NCI-H1694 treated with DMSO at 0.1 percent for 48 hours (cell line): ENCODE results near the gene TSPEAR.

Source experiments
- DNase-seq: peaks from one replicate; lab custom pipeline; 2025; lab: John Stamatoyannopoulos, UW

The TSPEAR gene

GRCh38 chr21:44462086-44462833 is 249.1 kb downstream of the TSPEAR start:
- DNase-seq, result no peak

- no peak for DNase-seq
These were observed 249.8 kb downstream of the TSPEAR start for GRCh38 chr21:44461464-44462001.

GRCh38 chr21:44461005-44461404 is 250.4 kb downstream of the TSPEAR start:
- DNase-seq, result no peak

DNA sequence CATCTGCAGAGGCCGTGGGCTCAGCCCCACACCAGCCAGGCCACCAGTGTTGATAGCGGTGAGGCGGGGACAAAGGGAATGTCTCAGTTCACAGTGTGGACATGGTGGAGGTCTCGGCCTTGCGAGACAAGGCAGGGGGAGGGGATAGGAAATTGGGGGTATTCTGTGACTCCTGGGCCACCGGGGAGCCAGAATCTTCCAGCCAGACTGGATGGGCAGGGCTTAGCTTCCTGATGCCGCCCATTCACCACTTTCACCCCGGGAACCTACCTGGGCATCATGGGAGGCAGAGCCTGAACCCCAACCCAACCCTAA is 251.0 kb downstream of the TSPEAR start:
- no peak for DNase-seq

- no peak for DNase-seq
These were observed 251.5 kb downstream of the TSPEAR start for GRCh38 chr21:44459712-44460440.

GRCh38 chr21:44458971-44459711 is 252.2 kb downstream of the TSPEAR start:
- DNase-seq, result no peak

DNA sequence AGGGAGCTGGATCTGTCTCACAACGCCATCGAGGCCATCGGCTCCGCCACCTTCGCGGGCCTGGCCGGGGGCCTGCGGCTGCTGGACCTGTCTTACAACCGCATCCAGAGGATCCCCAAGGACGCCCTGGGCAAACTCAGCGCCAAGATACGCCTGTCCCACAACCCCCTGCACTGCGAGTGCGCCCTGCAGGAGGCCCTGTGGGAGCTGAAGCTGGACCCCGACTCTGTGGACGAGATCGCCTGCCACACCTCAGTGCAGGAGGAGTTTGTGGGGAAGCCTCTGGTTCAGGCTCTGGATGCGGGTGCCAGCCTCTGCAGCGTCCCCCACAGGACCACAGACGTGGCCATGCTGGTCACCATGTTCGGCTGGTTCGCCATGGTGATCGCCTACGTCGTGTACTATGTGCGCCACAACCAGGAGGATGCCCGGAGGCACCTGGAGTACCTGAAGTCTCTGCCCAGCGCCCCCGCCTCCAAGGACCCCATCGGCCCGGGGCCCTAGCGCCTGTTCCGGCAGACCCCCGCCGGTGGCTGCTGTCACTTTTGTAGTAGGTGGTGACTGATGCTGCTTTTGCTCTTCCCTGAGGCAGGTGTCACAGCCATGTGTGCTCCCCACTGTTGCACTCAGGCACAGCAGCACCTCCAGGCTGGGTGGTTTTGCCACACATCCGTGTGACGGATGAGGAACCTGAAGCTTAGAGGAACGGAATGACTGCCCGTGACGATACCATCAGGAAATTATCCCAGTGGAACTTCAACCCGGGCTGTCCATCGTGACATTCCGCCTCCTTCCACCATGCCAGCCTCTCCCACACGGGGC is 254.2 kb downstream of the TSPEAR start:
- no peak for DNase-seq

- no peak for DNase-seq
These were observed 255.0 kb downstream of the TSPEAR start for GRCh38 chr21:44456214-44456914.

DNA sequence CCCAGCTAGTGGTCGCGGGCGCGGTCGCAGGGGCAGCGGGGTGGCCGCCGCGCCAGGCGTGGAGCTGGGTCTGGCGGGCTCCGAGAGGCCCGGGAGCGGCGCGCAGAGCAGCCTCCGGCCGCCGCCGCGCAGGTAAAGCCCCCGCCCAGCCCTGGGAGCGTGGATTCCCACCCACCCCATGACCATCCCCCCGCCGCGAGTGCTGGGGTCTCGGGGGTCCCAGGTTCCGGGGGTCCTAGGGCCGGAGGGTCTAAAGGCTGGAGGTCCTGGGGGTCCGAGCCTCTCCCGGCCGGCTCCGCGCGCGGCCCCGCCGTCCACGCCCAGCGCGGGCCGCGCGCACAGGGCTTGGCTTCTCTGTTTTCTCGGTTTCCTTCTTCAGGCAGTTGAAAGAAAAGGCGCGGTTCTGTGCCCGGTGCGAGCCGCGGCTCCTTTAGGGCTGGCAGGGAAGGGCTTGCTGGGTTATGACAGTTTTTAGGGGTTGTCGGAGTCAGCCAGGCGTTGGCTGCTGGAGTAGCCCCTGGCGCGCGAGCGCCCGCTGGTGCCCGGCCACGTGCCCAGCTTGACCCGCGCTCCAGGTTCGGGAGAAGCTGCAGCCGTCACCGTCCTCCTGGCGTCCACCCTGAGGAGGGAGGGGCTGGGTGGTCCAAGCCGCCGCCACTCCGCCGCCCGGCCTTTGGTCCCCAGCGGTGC is 255.7 kb downstream of the TSPEAR start:
- no peak for DNase-seq

DNA sequence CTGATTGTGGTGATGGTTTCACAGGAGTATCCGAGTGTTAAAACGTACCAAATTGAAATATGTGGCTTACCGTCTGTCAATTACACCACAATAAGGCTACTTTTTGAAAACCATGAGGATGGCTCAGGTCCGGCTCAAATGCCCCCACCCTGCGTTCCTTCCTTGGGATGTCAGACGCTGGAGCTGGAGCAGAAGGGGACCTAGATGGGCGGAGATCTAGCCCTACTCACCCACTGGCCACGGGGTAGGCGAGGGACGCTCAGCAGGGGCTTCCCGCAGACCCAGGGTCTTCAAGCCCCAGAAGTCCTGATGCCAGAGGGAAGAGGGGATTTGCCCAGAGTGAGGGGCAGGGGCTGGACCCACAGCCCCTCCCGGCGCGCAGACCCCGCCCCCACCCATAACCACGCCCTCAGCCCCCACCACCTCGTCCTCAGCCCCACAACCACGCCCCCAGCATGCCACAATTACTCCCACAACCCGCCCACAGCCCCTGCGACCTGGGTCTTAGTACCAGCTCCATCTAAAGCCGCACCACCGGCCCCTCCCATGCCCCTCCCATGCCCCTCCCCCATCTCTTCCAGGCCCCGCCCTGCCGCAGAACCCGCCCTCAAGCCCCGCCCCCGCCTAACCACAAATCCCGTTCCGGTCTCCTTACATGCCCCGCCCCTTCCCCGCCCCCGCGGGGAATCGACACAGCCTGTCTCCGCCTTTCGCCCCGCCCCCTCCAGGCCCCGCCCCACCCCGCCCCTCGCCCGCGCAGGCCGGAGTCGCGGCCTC is 256.4 kb downstream of the TSPEAR start, which contains the start of gene LRRC3:
Gene LRRC3, plus strand, starts transcription at position 764 of the 777 bp plus-strand sequence. CDS start 1,135 bp downstream, outside the sequence.
- DNase-seq, result peak; percentile 18

- DNase-seq, result no peak
These were observed 257.3 kb downstream of the TSPEAR start for GRCh38 chr21:44454058-44454457.

DNA sequence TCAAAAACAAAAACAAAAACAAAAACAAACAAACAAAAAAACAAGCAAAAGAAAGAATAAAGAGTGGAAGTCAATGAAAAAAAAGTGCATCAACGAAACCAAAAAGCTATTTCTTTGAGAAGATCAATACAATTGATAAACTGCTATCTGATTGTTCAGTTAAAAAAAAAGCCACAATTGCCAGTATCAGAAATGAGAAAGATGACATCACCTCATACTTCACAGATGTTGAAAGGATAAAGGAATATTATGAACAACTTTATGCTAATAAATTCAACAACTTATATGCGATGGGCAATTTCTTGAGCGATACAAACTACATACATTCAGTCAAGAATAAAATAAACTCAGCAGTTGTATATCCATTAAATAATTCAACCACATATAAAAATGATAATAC is 258.3 kb downstream of the TSPEAR start:
- DNase-seq, result no peak

DNA sequence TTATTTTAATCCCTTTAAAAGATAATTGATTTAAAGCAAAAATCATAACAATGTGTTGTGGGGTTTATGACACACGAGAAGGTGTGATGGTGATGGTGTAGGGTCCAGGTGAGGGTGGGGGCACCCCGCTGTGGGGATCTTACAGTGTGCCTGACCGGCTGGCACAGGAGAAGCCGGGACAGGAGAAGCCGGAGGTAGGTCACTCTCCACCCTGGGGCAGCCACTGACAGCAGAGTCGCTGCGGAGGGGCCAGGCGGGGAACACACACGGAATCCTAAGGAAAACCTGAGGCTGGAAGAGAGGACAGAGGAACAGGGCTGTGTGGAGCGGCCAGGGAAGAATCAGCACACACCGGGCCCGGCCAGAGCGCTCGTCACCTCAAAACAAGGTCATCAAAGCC is 260.4 kb downstream of the TSPEAR start:
- no peak for DNase-seq

DNA sequence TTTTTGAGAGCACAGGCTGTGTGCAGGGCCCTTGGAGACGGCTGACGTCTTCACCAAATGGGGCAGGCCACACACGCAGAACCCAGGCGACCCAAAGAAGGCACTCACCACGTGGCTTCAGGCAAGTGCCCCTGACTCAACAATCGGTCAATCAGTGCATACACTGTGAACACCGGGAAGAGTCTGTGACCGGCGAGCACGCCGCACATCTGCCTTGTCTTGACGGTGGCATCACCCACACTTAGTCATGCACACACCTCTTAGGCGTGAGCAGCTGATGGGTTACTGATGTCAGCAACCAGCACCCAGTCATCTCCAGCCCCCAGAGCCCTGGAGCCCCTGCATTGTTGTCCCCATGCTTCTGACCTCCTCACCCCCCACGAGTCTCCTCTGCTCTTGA is 261.0 kb downstream of the TSPEAR start:
- DNase-seq, result no peak

DNA sequence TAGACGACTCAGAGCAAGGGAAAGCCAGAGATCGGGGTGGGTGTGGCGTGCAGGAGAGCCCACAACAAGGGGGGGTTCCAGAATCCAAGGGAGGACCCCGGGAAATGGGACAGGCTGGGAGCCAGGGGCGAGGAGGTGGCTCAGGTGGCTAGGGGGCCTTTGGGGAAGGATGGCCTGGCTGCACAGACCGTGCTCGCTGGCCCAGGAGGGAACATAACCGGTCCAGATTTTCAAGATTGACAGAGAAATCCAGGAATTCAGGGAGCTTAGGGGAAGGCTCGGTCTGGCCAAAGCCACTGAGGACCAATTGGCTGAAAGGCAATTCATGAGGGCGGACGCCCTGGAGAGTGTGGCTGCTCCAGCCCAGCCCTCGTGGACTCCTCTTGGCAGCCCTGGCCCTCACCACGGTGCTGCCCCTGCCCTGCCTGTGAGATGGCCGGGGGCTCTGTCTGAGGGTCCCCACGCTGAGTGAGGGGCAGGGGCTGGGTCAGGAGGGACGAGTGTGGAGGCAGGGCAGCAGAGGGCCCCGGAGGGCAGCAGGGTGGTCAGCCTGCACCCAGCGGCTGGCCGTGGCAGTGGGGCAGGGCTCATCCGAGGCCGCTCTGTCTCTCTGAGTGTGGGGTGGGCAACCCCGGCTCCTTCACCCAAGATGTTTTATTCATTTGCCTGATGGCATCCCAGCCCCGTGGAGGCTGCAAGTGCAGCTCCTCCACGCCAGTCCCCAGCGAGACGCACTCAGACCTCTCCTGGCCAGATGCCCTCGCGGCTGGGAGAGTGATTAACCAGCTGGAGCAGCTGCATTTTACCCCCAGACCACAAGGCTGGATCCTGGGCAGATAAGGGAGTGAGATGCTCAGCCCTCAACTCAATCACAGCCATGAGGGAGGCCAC is 261.7 kb downstream of the TSPEAR start:
- DNase-seq, result no peak

- no peak for DNase-seq
These were observed 262.7 kb downstream of the TSPEAR start for GRCh38 chr21:44448651-44449131.
